GM21367 (cell line): ENCODE measurements around the gene XKR3.
"Not testable (repeated sequence)": the region's sequence is repeated elsewhere in the genome, so short reads cannot be mapped to it uniquely, and the experiment has no call there.

Experiments used
- ATAC-seq: cut with Tn5 transposase; IDR thresholded peaks from one replicate; pipeline ENCODE4 v1.9.1; 2021; ENCODE audit not compliant: unreplicated experiment

Gene XKR3

DNA sequence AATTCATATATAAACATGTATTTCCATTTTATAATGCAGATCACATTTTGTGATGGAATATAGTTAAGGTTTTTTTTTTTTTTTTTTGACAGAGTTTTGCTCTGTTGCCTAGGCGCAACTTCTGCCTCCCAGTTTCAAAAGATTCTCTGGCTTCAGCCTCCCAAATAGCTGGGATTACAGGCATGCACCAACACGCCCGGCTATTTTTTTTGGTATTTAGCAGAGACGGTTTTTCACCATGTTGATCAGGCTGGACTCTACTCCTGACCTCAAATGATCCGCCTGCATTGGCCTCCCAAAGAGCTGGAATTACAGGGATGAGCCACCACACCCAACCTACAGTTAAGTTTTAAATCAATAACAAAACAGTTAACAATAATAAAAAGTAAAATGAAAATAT lies 18.8 kb downstream of the XKR3 start:
- ATAC-seq, result no peak

DNA sequence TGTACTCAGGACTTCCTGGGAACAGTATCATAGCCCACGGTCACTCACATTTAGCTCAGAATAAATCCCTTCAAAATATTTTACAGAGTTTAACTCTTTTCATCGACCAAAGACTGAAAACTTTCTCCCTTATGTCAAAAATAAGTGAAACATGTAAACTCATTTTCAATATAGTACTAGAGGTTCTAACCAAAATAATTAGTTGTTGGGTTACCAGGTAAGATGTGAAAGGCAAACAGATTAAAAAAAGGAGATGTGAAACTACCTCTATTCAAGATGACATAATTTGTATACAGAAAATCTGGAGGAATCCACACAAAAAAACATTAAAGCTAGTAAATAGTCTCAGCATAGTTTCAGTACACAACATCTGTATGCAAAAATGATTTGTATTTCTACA lies 20.3 kb downstream of the XKR3 start:
- no peak for ATAC-seq

DNA sequence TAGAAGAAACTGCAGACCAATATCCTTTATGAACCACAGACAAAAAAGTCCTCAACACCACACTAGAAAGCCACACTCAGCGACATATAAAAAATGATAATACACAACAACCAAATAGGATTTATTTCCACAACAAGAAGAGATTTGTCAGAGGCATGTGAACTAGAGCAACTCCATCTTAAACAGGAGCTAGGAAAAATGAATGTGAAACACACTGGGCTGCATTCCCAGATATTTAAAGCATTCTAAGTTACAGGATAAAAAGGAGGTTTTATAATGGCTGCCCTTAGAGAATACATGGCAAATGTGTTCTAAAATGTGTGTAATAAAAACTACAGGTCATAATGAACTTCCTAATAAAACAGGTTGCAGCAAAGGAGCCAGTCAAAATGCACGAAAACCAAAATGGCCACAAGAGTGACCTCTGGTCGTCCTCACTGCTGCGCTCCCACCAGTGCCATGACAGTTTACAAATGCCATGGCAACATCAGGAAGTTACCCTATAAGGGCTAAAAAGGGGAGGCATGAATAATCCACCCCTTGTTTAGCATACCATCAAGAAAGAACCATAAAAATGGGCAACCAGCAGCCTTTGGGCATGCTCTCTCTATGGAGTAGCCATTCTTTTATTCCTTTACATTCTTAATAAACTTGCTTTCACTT lies 21.8 kb downstream of the XKR3 start:
- ATAC-seq, result no peak

DNA sequence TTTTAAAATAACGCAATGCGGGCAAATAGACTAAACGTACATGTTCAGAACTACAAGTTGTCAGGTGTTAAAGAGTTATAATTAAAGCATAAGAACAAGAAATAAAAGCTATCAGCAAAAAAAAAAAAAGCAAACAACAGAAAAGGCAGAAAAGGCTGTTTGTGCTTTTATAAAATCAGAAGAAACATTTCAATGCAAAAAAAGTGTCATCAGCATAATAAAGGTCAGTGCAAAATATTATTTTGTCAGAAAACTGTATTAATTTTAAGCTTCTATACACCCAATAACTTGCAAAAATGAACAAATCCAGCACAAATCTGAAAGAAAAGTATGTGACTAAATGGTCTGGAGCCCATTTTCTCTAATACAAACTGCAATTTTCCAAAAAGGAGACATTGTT lies 23.6 kb downstream of the XKR3 start:
- no peak for ATAC-seq

DNA sequence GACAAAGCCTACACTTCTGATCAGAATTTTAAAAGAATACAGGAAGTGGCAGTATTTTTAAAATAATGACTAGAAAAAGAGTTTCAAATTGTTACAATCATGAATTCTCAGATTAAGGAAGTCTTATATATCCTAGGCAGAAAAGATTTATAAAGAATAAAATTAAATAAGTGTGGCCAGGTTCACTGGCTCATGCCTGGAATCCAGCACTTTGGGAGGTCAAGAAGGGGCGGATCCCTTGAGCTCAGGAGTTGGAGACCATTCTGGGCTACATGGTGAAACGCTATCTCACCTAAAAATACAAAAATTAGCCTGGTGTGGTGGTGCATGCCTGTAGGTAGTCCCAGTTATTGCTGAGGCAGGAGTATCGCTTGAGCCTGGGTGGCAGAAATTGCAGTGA lies 24.1 kb downstream of the XKR3 start:
- ATAC-seq, result no peak

DNA sequence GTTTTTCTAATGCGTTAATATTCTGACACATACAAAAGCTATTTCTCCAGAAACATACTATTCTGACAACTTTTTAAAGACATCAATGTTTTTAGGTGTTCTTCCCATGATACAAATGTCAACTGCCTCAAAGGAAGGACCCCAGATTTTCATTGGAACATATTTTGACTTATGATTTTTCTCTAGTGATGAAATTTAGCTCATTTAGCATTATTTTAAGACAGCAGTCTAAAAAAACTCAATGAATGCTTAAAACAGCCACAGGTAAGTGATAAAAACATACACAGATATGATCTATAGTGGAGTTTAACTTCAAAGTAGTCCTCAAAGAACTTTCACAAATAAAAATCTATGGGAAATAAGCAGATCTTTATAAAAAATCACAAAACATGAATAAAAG lies 24.9 kb downstream of the XKR3 start:
- no peak for ATAC-seq

DNA sequence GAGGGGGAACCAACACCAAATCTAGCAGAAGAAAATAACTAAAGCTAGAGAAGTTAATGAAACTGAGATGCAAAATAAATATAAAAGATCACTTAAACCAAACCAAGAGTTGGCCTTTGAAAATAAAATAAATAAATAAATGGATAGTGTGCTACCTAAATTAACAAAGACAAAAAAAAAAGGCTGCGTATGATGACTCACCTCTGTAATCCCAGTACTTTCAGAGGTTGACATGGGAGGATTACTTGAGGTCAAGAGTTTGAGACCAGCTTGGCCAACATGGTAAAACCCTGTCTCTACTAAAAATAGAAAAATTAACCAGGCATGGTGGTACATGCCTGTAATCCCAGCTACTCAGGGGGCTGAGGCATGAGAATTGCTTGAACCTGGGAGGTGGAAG lies 29.7 kb downstream of the XKR3 start:
- ATAC-seq, result not testable (repeated sequence)

DNA sequence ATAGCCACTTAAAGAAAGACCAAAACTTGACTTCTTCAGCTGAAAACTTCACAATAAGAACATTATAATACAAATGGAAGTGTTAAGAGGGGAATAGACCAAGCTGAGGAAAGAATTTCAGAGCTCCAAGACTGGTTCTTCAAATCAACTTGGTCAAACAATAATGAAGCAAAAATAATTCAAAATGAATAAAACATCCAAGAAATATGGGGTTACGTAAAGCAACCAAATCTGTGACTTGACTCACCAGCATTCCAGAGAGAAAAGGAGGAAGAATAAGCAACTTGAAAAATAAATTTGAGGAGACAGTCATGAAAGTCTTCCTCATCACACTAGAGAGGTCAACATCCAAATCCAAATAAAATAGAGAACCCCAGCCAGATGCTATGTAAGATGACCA lies 31.4 kb downstream of the XKR3 start:
- no peak for ATAC-seq

DNA sequence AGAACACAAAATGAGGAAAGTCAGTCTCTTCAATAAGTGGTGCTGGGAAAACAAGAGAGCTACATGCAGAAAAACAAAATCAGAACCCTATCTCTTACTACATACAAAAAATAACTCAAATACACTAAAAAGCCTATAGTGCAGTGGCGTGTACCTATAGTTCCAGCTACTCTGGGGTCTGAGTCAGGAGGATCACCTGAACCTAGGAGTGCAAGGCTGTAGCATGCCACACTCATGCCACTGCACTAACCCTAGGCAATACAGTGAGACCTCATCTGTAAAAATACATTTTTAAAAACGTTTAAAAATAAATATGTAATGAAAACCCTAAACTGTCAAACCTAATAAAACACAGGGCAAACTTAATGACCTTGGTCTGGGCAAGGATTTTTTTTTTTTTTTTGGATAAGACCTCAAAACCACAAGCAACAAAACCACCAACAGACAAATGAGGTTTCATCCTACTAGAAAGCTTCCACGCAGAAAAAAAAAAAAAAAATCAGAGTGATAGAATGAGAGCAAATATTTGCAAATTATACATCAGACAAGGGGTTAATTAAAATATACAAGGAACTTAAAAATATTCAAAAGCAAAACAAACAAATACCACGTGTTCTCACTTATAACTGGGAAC lies 35.2 kb downstream of the XKR3 start:
- no peak for ATAC-seq

DNA sequence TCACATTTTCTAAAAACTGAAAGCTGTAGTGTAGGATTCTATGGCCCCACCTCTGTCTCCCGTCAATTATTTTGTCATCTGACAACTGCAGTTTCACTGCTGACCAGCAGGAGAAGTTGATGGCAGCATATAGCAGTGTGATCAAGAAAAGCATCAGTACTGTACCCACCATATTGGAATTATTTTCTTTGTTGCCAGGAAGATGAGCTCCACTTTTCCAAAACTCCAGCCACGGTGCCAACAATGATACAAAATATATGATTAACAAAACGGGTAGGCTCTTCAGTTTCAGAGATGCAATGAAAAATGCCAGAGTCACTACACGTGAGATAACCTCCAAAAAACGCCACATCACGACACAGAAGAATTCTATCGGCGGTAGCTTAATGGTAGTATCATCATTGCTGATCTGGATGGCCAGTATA lies 41.3 kb downstream of the XKR3 start:
- no peak for ATAC-seq

DNA sequence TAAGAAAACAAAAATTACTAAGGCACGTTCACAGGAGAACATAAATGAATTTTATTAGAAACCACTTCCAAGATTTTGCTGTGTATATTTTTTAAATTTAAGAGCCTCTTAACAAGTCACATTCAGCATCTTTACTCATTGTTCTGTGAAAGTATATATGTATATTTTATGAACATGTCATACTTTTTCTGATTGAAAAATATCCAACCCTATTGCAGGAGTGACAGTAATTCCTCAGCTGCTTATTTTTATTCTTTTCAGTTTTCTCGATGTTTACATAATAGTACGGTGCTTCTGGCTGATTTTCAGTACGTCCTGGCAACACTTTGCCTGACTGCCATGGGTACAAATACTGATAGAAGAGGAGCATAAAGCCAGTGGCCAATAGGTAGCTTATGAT lies 41.8 kb downstream of the XKR3 start:
- ATAC-seq, result no peak

DNA sequence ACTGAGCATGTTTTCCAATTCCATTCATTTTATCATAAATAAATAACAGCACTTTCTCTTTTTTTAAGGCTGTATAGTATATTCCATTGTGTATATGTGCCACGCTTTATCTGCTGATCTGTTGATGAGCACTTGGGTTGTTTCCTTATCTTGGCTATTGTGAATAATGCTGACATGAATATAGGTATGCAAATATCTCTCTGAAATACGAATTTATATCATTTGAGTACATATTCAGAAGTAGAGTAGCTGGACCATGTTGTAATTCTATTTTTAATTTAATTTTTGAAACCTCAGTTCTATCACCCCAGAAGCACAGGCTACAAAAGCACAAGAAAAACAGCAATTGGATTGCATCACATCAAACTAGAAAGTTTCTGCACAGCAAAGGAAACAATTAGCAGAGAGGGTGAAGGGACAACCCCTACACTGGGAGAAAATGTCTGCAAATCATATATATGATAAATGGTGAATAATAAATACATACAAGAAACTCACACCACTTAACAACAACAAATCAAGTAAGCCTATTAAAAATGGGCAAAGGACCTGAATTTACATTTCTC lies 43.4 kb downstream of the XKR3 start:
- no peak for ATAC-seq

DNA sequence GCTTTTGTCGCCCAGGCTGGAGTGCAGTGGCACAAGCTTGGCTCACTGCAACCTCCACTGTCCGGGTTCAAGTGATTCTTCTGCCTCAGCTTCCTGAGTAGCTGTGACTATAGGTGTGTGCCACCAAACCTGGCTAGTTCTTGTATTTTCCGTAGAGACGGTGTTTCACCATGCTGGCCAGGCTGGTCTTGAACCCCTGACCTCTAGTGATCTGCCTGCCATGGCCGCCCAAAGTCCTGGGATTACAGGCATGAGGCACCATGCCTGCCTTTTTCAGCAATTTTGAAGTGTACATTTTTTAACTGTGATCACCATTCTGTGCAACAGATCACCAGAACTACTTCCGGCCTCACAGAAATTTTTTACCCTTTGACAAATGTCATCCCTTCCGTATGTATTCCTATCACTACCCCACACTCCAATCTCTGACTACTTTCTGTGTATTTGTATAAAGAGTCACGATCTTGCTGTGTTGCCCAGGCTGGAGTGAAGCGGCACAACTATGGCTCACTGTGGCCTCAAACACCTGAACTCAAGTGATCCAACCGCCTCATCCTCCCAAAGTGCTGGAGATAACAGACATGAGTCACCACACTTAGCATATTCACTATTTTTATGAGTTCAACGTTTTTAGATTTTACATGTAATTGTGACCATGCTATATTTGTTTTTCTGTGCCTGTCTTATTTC lies 44.0 kb downstream of the XKR3 start:
- ATAC-seq, result no peak

DNA sequence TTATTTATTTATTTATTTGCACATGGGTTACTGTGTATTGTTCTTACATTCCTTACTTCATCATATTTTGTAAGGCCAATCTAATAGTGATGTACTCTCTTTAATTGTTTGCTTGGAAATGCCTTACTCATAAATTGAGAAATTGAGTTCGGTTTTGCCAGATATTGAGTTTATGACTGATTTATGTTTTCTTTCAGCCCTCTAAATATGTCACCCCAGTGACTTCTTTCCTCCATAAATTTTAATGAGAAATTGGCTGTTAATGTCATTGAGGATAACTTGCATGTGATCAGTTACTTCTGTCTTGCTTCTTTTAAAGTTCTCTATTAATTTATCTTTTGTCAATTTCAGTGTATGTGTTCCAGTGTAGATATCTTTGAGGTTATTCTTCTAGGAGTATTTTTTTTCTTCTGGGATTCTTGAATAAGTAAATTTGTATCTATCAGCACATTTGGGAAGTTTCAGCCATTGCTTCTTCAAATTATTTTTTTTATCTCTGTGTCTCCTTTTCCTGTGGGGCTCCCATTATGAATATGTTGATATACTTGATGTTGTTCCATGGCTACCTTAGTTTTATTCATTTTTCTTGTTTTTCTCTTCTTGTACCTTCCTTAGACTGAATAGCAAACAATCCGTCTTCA lies 47.8 kb downstream of the XKR3 start:
- ATAC-seq, result no peak

DNA sequence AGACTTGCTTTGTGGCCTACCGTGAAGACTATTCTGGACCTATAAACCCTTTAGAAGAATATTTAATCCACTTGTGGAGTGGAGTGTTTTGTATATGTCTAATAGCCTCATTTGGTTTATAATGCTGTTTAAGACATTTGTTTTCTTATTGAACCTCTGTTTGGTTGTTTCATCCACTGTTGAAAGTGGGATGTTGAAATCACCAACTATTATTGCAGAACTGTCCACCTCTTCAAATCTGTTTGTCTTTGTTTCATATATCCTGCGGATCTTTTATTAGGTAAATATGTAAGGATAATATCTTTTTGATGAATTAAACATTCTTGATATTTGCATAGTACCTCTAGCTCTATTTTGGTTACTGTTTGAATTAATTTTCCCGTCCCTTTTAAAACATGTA lies 49.1 kb downstream of the XKR3 start:
- no peak for ATAC-seq

DNA sequence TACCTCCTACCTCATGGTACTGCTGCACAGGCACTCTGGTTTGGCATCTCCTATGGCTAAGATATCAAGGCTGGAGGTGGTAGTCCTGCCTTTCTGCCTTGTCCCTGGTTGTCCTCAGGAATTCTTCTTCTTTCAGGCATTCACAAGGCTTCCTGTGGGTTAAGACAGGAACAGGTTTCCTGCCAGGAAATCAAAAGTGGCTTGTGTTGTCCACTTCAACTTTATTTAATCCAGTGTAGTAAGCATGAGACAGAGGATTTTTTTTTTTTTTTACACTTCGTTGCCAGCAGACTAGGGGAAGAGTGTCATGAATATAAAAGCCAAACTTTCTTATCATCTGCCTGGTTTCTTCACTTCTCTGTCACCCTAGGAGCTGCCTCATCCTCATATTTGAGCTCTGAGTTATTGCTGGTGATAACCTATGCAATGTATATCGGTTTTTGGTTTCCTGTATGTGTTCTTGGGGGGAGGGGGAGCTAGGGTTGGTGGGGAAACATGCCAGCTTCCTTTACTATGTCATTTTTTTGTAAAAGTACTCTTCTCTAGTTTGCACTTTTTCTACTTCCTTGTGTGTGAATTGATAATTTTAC lies 50.2 kb downstream of the XKR3 start:
- ATAC-seq, result no peak

DNA sequence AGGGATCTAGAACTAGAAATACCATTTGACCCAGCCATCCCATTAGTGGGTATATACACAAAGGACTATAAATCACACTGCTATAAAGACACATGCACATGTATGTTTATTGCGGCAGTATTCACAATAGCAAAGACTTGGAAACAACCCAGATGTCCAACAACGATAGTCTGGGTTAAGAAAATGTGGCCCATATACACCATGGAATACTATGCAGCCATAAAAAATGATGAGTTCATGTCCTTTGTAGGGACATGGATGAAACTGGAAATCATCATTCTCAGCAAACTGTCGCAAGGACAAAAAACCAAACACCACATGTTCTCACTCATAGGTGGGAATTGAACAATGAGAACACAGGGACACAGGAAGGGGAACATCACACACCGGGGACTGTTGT lies 53.6 kb downstream of the XKR3 start:
- ATAC-seq, result not testable (repeated sequence)

DNA sequence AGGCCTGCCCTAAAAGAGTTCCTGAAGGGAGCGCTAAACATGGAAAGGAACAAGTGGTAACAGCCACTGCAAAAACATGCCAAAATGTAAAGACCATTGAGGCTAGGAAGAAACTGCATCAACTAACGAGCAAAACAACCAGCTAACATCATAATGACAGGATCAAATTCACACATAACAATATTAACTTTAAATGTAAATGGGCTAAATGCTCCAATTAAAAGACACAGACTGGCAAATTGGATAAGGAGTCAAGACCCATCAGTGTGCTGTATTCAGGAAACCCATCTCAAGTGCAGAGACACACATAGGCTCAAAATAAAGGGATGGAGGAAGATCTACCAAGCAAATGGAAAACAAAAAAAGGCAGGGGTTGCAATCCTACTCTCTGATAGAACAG lies 57.3 kb downstream of the XKR3 start:
- ATAC-seq, result not testable (repeated sequence)

DNA sequence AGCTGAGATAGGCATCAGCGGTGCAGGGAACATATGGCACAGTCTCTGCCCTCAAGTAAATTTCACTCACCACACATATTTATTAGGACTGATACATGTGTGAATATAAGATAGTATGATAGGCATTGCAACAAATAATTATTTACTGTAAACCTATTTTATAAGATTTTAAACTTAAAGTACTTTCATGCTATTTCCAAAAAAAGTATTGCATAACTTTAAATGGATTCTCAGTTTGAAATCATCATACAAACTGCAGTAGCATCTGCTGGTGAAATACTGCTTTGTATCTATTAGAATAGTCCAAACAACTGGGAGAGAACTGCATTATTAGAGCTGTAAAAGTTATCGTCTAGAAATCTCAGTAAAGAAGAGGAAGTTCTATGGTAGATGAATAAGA lies 63.0 kb downstream of the XKR3 start:
- ATAC-seq, result not testable (repeated sequence)

DNA sequence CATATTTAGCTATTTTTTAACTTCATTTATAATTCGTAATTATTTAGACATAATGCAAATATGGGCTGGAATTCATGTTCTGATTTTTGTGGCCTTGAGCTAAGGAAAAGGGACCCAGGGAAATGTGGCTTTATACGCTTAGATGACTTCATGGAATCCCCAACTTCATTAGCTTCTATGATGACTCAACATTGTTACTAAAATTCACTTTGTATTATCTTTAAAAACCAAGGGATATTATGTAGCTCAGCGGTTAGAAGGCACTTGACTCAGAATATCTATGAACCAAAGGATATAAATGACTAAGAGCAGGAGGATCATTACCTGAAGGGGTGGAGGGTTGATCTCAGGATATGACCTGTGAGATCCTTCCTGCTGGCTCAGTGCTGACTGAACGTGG lies 64.8 kb downstream of the XKR3 start:
- not testable (repeated sequence) for ATAC-seq

DNA sequence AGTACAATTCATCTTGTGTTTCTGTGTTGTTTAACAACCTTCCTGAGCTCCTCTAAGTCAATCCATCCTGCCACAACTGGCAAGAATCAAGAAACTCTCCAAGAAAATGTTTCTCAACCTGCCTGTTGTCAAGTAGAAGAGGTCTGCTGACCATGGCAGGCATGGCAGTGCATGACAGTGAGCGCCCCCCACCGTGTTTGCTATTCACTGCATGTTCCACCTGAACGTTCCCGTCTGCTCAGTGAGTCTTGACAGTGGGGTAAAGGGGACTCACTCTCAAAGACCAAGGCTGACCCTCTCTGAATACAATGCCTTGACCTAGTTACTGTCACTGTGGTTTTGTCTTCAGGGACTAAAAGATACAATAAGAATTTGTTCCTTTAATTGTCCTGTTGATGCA lies 75.9 kb downstream of the XKR3 start:
- ATAC-seq, result not testable (repeated sequence)
